ENCODE results near the gene PLCL1. TPM values are rescaled to one million over a fixed set of nuclear protein-coding genes. Genes with fewer than 3 reads are reported as not detected.

The PLCL1 gene
- total and polyA plus RNA-seq, 10 donors, result 0.54 to 6.5 (median 4.0) TPM

DNA sequence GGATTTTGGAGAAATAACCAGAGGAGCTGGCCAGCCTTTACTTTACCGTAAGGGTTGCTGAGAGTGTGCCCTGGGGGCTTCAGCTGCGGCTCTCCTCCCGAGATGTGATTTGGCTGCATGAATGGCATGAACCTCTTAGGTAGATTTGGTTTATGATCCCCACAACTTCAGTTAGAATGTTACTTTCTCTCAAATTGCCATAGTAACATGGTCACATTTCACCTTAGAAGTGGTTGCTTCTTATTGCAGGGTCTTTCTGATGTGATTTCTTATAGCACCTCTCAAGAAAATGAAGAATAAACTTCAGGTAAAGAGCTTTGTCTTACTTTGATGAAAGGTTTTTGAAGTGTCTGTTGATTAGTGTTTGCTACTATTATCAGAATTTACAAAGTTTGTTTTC is 5.6 kb downstream of the PLCL1 start:
- no peak overlapping the region for H3K27ac ChIP-seq
- intact Hi-C loops (cut with DNase I; ENCODE audit: low total_unique reads), result no loop called here

DNA sequence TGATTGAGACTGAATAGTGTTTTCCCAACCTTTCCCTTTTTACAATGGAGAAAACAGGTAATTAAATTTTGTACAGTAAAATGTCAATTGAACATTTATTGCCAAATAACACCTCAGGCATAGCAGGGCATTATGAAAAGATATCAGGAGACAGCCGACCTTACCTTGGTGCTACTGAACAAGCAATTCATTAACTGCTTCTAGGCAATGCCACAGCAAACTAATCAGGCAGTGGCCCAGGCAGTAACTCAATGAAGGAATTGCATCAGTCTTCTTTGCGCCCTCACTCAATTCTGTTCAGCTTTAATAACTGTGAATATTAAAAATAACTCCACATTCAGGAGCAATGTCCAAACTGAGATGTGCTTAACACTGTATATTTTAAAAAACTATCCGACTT is 6.1 kb downstream of the PLCL1 start:
- no peaks in the 10 kb centered on the region for H3K36me3 ChIP-seq
- 81 to 90% (median 86%) methylated on average over 3 of the region's 3 CpGs for WGBS, 5 donors
- intact Hi-C loops (cut with DNase I; ENCODE audit: low total_unique reads), result no loop called here
- H3K27me3 ChIP-seq (replicated peaks in 1 of 7), result peaks cover 0 to 11% (median 1%) of the 10 kb centered on the region in 7 donors
- no peak overlapping the region for H3K27ac ChIP-seq
- DNase-seq, result no peak
- TF ChIP-seq, protein P1, sequence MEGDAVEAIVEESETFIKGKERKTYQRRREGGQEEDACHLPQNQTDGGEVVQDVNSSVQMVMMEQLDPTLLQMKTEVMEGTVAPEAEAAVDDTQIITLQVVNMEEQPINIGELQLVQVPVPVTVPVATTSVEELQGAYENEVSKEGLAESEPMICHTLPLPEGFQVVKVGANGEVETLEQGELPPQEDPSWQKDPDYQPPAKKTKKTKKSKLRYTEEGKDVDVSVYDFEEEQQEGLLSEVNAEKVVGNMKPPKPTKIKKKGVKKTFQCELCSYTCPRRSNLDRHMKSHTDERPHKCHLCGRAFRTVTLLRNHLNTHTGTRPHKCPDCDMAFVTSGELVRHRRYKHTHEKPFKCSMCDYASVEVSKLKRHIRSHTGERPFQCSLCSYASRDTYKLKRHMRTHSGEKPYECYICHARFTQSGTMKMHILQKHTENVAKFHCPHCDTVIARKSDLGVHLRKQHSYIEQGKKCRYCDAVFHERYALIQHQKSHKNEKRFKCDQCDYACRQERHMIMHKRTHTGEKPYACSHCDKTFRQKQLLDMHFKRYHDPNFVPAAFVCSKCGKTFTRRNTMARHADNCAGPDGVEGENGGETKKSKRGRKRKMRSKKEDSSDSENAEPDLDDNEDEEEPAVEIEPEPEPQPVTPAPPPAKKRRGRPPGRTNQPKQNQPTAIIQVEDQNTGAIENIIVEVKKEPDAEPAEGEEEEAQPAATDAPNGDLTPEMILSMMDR (IDR thresholded peaks at IDR 0.05 in 8 of 11, conservative IDR thresholded peaks at IDR 0.05 in 3 of 11), result no peak
- no peak for TF ChIP-seq POLR2AphosphoS5 (IDR thresholded peaks at IDR 0.05)
- TF ChIP-seq POLR2A (IDR thresholded peaks at IDR 0.05), result no peak
- H3K4me1 ChIP-seq, result peaks cover 2 to 24% (median 10%) of the 10 kb centered on the region in 6 donors
- no peaks in the 10 kb centered on the region for H3K9me3 ChIP-seq
- no peak overlapping the region for H3K4me3 ChIP-seq

More for the DNA sequence above, 5.6 kb downstream of the PLCL1 start:
- 88 to 96% (median 95%) methylated on average over 3 of the region's 3 CpGs for WGBS, 5 donors
- H3K27me3 ChIP-seq (replicated peaks in 1 of 7), result peaks cover 0 to 15% (median 6%) of the 10 kb centered on the region in 7 donors
- no peaks in the 10 kb centered on the region for H3K36me3 ChIP-seq
- TF ChIP-seq, protein P1 (IDR thresholded peaks at IDR 0.05 in 8 of 11, conservative IDR thresholded peaks at IDR 0.05 in 3 of 11), result no peak
- TF ChIP-seq POLR2A (IDR thresholded peaks at IDR 0.05) (no peak), POLR2AphosphoS5 (IDR thresholded peaks at IDR 0.05) (no peak)
- no peak overlapping the region for H3K4me3 ChIP-seq
- no peaks in the 10 kb centered on the region for H3K9me3 ChIP-seq
- DNase-seq, result no peak
- peaks cover 5 to 28% (median 13%) of the 10 kb centered on the region in 6 donors for H3K4me1 ChIP-seq

DNA sequence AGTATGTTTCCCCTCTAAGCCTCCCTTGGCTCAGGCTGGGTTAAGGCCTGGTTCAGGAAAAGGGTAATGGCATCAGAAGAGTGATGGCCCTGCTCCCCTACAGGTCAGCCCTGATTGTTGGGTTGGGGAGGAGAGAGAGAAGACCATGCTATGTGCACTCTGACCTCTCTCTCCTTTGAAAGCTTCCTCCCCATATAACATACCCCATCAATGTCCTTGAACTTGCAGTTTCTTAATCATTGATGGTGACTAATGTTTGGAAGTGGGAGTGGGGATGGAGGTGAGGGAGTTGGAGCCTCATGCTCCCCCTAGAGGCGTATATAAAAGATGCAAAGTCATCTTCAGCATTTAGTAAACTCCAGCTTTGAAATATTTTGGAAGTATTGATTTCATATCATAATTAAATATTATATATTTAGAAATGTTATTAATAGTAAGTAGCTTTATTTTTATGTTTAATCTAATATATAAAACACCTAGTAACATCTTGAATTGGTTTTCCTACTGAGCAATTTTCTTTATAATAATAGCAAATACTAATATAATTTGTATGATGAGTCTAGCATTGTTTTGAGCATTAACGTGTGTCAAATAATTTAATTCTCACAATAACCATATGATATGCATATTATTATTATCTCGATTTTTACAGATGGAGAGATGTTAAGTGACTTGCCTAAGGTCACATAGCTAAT is 8.8 kb downstream of the PLCL1 start:
- WGBS, 5 donors, result 48 to 66% (median 58%) methylated on average over 3 of the region's 3 CpGs
- no peak overlapping the region for H3K27ac ChIP-seq
- no peaks in the 10 kb centered on the region for H3K9me3 ChIP-seq
- H3K27me3 ChIP-seq (replicated peaks in 1 of 7), result peaks cover 0 to 4% (median 0%) of the 10 kb centered on the region in 7 donors
- no peak for DNase-seq
- TF ChIP-seq, protein P1 (IDR thresholded peaks at IDR 0.05 in 8 of 11, conservative IDR thresholded peaks at IDR 0.05 in 3 of 11), result peak in 7 of 11 experiments; percentile 10 to 55 (median 39)
- TF ChIP-seq POLR2AphosphoS5 (IDR thresholded peaks at IDR 0.05), result no peak
- no peak for TF ChIP-seq POLR2A (IDR thresholded peaks at IDR 0.05)
- H3K4me1 ChIP-seq, result no peaks in the 10 kb centered on the region
- H3K4me3 ChIP-seq, result no peak overlapping the region
- intact Hi-C loops (cut with DNase I; ENCODE audit: low total_unique reads), result no loop called here
- no peaks in the 10 kb centered on the region for H3K36me3 ChIP-seq

DNA sequence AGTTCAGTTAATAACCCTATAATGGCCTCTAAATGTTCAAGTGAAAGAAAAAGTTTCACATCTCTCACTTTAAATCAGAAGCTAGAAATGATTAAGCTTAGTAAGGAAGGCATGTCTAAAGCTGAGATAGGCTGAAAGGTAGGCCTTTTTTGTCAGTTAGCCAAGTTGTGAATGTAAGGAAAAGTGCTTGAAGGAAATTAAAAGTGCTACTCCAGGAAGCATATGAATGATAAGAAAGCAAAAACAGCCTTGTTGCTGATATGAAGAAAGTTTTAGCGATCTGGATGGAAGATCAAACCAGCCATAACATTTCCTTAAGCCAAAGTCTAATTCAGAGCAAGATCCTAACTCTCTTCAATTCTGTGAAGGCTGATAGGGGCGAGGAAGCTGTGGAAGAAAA is 10.1 kb downstream of the PLCL1 start:
- TF ChIP-seq POLR2AphosphoS5 (IDR thresholded peaks at IDR 0.05) (no peak), POLR2A (IDR thresholded peaks at IDR 0.05) (no peak)
- TF ChIP-seq, protein P1 (IDR thresholded peaks at IDR 0.05 in 8 of 11, conservative IDR thresholded peaks at IDR 0.05 in 3 of 11), result no peak
- intact Hi-C loops (cut with DNase I; ENCODE audit: low total_unique reads), result no loop called here
- Histone ChIP-seq H3K9me3 (no peaks in the 10 kb centered on the region), H3K27me3 (replicated peaks in 1 of 7) (peaks cover 0 to 4% (median 0%) of the 10 kb centered on the region in 7 donors), H3K27ac (no peak overlapping the region), H3K36me3 (no peaks in the 10 kb centered on the region), H3K4me3 (no peak overlapping the region), H3K4me1 (no peaks in the 10 kb centered on the region)
- WGBS, 5 donors, result 47 to 73% (median 53%) methylated on average over 2 of the region's 2 CpGs
- DNase-seq, result no peak
